AG09309 (cell line): ENCODE results near the gene DESI1.
"Not testable (repeated sequence)": the region's sequence is repeated elsewhere in the genome, so short reads cannot be mapped to it uniquely, and the experiment has no call there.

Experiments used
- DNase-seq: peaks from one replicate; pipeline ENCODE4 v3.0.0-alpha.2; 2010; ENCODE audit warnings: low read depth
- H3K4me3 ChIP-seq: 2 replicates; pipeline ENCODE4 v1.5.1; 2011; ENCODE audit warnings: mild to moderate bottlenecking, low read depth, low read length, moderate library complexity; ENCODE audit not compliant: control insufficient read depth
- TF ChIP-seq, protein P1 (sequence below): IDR thresholded peaks from 2 replicates; pipeline ENCODE4 v1.5.1; 2011; ENCODE audit warnings: mild to moderate bottlenecking, low read depth, low read length, inconsistent platforms; ENCODE audit not compliant: insufficient read depth, control insufficient read depth; ENCODE audit errors: missing control alignments

DESI1 gene

DNA sequence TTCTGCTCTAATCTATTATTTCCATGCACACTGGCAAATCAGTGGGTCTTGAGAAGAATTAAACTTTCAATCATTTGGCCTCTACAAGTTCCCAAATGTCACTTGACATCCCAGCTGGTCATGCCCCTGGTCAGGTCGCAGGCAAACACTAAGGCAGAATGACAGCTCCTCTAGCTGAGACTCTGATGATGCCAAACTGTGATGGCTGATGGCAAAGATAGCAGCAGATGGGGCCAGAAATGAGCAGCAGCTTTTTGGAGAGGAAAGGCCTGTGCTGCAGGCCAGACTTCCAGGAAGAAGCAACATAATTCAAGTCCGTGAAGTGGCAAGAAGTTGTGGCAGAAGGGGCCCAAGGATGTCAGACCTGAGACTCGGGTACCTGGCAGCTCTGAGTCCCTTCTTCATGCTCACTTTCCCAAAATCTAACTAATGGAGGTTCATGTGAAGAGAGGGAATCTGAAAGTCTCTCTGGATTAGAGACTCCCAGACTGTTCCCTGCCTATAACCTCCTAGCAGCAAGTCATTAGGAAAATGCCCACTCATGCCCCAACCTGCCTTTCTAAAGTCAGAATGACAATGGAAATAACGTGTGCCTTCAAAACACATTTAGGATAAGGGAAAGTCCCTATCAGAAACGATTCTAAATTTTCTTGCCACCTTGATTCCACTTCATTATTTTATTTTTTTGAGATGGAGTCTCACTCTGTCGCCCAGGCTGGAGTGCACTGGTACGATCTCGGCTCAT, 21.8 kb downstream of the DESI1 start:
- DNase-seq = no peak
- no peak overlapping the region for H3K4me3 ChIP-seq
- TF ChIP-seq, protein P1, sequence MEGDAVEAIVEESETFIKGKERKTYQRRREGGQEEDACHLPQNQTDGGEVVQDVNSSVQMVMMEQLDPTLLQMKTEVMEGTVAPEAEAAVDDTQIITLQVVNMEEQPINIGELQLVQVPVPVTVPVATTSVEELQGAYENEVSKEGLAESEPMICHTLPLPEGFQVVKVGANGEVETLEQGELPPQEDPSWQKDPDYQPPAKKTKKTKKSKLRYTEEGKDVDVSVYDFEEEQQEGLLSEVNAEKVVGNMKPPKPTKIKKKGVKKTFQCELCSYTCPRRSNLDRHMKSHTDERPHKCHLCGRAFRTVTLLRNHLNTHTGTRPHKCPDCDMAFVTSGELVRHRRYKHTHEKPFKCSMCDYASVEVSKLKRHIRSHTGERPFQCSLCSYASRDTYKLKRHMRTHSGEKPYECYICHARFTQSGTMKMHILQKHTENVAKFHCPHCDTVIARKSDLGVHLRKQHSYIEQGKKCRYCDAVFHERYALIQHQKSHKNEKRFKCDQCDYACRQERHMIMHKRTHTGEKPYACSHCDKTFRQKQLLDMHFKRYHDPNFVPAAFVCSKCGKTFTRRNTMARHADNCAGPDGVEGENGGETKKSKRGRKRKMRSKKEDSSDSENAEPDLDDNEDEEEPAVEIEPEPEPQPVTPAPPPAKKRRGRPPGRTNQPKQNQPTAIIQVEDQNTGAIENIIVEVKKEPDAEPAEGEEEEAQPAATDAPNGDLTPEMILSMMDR = no peak

DNA sequence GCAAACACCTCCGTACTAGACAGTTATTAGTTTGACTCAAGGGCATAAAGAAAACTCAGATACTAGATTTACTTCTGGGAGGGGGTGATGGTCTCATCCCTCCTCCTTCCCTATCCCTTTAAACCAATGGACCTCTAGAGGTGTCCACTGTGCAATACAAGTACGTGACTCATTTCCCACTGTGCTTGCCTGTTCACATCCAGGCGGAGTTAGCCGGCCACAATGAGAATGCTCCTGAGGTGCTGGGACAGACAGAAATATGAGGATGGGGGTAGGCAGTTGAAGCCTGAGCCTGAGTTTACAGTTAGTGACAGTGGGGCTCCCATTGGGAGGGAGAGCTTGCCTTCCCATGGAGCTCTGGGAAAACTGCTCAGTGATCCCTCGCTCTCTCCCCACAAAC, 22.8 kb downstream of the DESI1 start:
- no peak overlapping the region for H3K4me3 ChIP-seq
- no peak for DNase-seq
- TF ChIP-seq, protein P1 = no peak

DNA sequence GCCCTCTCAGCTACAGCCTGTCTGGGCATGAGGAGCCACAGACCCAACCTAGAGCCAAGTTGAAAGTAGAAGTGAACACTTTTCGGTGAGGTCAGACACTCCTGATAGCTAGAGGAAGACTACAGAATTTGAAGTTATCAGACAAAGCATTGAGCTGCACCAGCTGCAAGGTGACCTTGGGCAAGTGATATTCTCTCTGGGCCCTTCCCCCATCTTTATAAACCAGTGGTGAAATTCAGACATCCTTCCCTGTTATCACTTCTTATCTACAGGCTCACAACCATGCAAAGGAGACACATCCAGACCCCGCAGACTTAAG, 23.2 kb downstream of the DESI1 start:
- no peak overlapping the region for H3K4me3 ChIP-seq
- TF ChIP-seq, protein P1 = no peak
- DNase-seq = no peak

DNA sequence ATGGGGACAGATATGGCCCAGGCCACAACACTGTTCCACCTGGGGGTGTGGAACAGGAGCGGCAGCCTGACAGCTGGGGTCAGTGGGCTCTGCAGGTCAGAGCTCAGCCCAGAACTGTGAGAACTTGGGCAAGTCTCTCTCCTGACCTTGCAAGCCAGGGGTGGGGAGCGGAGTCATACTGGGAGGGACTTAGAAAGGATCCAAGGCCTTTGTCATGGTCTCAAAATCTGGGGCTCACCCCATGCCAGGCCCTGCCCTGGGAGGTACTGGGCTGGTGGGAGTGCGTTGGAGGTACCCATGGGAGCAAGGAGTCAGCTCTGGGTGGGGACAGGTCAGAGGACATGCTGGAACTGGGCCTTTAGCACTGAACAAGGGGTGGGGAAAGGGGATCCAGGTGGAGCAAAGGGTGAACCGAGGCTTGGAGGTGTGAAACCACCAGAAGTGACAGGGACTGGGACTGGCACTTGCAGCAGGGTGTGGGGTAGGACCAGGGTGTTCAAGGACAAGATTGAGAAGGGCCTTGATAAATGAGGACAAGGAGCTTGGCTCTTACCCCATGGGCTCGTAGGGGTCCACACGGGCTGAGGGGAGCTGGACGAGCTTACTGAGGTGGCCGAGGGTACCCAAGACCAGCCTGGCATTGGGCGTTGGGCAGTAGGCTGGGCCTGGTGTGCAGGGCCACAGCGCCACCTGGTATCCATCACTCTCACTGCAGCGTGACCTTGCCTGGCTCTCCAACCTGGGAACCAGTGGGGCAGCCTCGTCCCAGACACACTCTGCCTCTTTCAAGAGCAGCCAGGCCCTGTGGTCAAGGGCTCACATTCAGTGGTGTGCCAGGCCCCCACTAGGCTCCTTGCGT, 23.8 kb downstream of the DESI1 start:
- H3K4me3 ChIP-seq = no peak overlapping the region
- TF ChIP-seq, protein P1 = peak; percentile 85
- DNase-seq = no peak

DNA sequence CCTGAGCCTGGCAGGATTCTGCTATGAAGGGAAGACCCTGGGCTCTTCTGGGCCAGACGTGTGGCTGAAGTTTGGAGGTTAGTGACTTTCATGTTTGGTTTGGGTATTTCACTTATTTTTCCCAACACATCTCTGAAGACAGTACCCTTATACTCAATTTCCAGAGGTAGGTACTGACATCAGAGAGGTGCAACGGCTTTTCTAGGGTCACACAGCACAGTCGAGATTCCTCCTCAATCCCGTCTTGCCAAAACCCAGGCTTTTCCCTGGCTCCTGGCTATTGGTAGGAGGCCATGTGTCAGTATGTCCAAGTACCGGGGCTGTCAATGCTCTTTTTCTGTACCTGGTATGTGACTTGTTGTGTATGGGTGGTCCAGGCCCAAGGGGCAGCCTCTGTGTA, 25.1 kb downstream of the DESI1 start:
- H3K4me3 ChIP-seq = no peak overlapping the region
- DNase-seq = no peak
- TF ChIP-seq, protein P1 = no peak

DNA sequence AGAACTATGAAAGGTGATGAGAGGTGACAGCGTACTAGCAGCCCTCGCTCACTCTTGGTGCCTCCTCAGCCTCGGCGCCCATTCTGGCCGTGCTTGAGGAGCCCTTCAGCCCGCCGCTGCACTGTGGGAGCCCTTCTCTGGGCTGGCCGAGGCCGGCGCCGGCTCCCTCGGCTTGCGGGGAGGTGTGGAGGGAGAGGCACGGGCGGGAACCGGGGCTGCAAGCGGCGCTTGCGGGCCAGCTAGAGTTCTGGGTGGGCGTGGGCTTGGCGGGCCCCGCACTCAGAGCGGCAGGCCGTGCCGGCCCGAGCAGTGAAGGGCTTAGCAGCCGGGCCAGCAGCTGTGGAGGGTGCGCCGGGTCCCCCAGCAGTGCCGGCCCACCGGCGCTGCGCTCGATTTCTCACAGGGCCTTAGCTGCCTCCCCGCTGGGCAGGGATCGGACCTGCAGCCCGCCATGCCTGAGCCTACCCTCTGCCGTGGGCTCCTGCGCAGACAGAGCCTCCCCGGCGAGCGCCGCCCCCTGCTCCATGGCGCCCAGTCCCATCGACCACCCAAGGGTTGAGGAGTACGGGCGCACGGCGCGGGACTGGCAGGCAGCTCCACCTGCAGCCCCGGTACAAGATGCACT, 27.4 kb downstream of the DESI1 start:
- H3K4me3 ChIP-seq, DNase-seq: not testable (repeated sequence)
